HEK293 (cell line): ENCODE results near the gene PCDH9.

ENCODE experiments used
- REST ChIP-seq: fragments of 450-650 bp; formaldehyde crosslinking; IDR thresholded peaks from 2 replicates; pipeline ENCODE4 v1.5.1; 2016; ENCODE audit warnings: missing biosample characterization, missing genetic modification characterization
- SP2 ChIP-seq: fragments of 450-650 bp; formaldehyde crosslinking; IDR thresholded peaks from 2 replicates; pipeline ENCODE4 v1.5.1; 2016; ENCODE audit warnings: missing biosample characterization, missing genetic modification characterization
- WT1 ChIP-seq: fragments of 450-650 bp; formaldehyde crosslinking; IDR thresholded peaks from 2 replicates; pipeline ENCODE4 v1.5.1; 2016; ENCODE audit warnings: missing biosample characterization, missing genetic modification characterization
- YY1 ChIP-seq: fragments of 450-650 bp; formaldehyde crosslinking; IDR thresholded peaks from 2 replicates; pipeline ENCODE4 v1.5.1; 2018; ENCODE audit warnings: missing biosample characterization, missing genetic modification characterization
- ZBTB6 ChIP-seq: fragments of 450-650 bp; formaldehyde crosslinking; IDR thresholded peaks from 2 replicates; pipeline ENCODE4 v1.5.1; 2017; ENCODE audit warnings: missing biosample characterization, missing genetic modification characterization
- ZBTB8A ChIP-seq: fragments of 450-650 bp; formaldehyde crosslinking; IDR thresholded peaks from 2 replicates; pipeline ENCODE4 v1.5.1; 2016; ENCODE audit warnings: missing biosample characterization, missing genetic modification characterization
- ZNF112 ChIP-seq: fragments of 450-650 bp; formaldehyde crosslinking; IDR thresholded peaks from 2 replicates; pipeline ENCODE4 v1.5.0; 2017; ENCODE audit warnings: missing biosample characterization, missing genetic modification characterization
- ZNF121 ChIP-seq: fragments of 450-650 bp; formaldehyde crosslinking; IDR thresholded peaks from 2 replicates; pipeline ENCODE4 v1.5.1; 2016; ENCODE audit warnings: missing biosample characterization, missing genetic modification characterization
- ZNF184 ChIP-seq: fragments of 450-650 bp; IDR thresholded peaks from 2 replicates; pipeline ENCODE4 v1.5.1; 2018; ENCODE audit warnings: missing biosample characterization, mild to moderate bottlenecking, missing genetic modification characterization
- ZNF2 ChIP-seq: fragments of 450-650 bp; formaldehyde crosslinking; IDR thresholded peaks from 2 replicates; pipeline ENCODE4 v1.5.1; 2016; ENCODE audit warnings: missing biosample characterization, missing genetic modification characterization
- ZNF785 ChIP-seq: fragments of 450-650 bp; formaldehyde crosslinking; IDR thresholded peaks from 2 replicates; pipeline ENCODE4 v1.5.1; 2016; ENCODE audit warnings: missing biosample characterization, missing genetic modification characterization
- TF ChIP-seq, protein P1 (sequence below): fragments of 450-650 bp; formaldehyde crosslinking; IDR thresholded peaks from 2 replicates; pipeline ENCODE4 v1.5.1; 2016; ENCODE audit warnings: missing biosample characterization, missing genetic modification characterization
- TF ChIP-seq, protein P2 (sequence below): fragments of 450-650 bp; formaldehyde crosslinking; IDR thresholded peaks from 2 replicates; pipeline ENCODE4 v1.5.1; 2016; ENCODE audit warnings: missing biosample characterization, missing genetic modification characterization
- TF ChIP-seq, protein P3 (sequence below): fragments of 450-650 bp; formaldehyde crosslinking; IDR thresholded peaks from 2 replicates; pipeline ENCODE4 v1.5.1; 2016; ENCODE audit warnings: missing biosample characterization, missing genetic modification characterization

GRCh38 chr13:66640231-66640630 lies 589.9 kb downstream of the PCDH9 start:
- TF ChIP-seq ZNF2 (no peak), YY1 (no peak), ZNF112 (tag by site-specific recombination) (no peak), ZNF785 (tag by site-specific recombination) (no peak), REST (tag by site-specific recombination) (no peak), ZNF184 (no peak), SP2 (tag by site-specific recombination) (no peak), WT1 (tag by site-specific recombination) (no peak), ZBTB8A (tag by site-specific recombination) (no peak), ZBTB6 (tag by site-specific recombination) (no peak), ZNF121 (tag by site-specific recombination) (no peak)
- TF ChIP-seq, protein P1, sequence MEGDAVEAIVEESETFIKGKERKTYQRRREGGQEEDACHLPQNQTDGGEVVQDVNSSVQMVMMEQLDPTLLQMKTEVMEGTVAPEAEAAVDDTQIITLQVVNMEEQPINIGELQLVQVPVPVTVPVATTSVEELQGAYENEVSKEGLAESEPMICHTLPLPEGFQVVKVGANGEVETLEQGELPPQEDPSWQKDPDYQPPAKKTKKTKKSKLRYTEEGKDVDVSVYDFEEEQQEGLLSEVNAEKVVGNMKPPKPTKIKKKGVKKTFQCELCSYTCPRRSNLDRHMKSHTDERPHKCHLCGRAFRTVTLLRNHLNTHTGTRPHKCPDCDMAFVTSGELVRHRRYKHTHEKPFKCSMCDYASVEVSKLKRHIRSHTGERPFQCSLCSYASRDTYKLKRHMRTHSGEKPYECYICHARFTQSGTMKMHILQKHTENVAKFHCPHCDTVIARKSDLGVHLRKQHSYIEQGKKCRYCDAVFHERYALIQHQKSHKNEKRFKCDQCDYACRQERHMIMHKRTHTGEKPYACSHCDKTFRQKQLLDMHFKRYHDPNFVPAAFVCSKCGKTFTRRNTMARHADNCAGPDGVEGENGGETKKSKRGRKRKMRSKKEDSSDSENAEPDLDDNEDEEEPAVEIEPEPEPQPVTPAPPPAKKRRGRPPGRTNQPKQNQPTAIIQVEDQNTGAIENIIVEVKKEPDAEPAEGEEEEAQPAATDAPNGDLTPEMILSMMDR = no peak
- TF ChIP-seq, protein P2, sequence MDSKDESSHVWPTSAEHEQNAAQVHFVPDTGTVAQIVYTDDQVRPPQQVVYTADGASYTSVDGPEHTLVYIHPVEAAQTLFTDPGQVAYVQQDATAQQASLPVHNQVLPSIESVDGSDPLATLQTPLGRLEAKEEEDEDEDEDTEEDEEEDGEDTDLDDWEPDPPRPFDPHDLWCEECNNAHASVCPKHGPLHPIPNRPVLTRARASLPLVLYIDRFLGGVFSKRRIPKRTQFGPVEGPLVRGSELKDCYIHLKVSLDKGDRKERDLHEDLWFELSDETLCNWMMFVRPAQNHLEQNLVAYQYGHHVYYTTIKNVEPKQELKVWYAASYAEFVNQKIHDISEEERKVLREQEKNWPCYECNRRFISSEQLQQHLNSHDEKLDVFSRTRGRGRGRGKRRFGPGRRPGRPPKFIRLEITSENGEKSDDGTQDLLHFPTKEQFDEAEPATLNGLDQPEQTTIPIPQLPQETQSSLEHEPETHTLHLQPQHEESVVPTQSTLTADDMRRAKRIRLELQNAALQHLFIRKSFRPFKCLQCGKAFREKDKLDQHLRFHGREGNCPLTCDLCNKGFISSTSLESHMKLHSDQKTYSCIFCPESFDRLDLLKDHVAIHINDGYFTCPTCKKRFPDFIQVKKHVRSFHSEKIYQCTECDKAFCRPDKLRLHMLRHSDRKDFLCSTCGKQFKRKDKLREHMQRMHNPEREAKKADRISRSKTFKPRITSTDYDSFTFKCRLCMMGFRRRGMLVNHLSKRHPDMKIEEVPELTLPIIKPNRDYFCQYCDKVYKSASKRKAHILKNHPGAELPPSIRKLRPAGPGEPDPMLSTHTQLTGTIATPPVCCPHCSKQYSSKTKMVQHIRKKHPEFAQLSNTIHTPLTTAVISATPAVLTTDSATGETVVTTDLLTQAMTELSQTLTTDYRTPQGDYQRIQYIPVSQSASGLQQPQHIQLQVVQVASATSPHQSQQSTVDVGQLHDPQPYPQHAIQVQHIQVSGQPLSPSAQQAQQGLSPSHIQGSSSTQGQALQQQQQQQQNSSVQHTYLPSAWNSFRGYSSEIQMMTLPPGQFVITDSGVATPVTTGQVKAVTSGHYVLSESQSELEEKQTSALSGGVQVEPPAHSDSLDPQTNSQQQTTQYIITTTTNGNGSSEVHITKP (tag by site-specific recombination) = no peak
- TF ChIP-seq, protein P3, sequence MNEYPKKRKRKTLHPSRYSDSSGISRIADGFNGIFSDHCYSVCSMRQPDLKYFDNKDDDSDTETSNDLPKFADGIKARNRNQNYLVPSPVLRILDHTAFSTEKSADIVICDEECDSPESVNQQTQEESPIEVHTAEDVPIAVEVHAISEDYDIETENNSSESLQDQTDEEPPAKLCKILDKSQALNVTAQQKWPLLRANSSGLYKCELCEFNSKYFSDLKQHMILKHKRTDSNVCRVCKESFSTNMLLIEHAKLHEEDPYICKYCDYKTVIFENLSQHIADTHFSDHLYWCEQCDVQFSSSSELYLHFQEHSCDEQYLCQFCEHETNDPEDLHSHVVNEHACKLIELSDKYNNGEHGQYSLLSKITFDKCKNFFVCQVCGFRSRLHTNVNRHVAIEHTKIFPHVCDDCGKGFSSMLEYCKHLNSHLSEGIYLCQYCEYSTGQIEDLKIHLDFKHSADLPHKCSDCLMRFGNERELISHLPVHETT (tag by site-specific recombination) = no peak
